SU-DHL-6 (cell line): ENCODE results near the gene MGAM2.
"Not testable (repeated sequence)": the region's sequence is repeated elsewhere in the genome, so short reads cannot be mapped to it uniquely, and the experiment has no call there.

Experiments used
- H2AFZ ChIP-seq: fragments of 200-600 bp; sonication (generic); 2 replicates; pipeline ENCODE4 v1.6.1; 2014; ENCODE audit warnings: low read depth, mild to moderate bottlenecking, moderate library complexity, mixed read lengths, antibody characterized with exemption, low read length; ENCODE audit not compliant: severe bottlenecking
- H3F3A ChIP-seq: fragments of 200-600 bp; shearing (Covaris generic); 2 replicates; pipeline ENCODE4 v1.6.0; 2016; ENCODE audit warnings: antibody characterized with exemption, mild to moderate bottlenecking; ENCODE audit not compliant: insufficient read depth
- H3K27ac ChIP-seq: fragments of 200-600 bp; sonication (generic); 2 replicates; pipeline ENCODE4 v1.5.1; 2016; ENCODE audit warnings: low read depth, mild to moderate bottlenecking, low read length, moderate library complexity, mixed read lengths
- H3K27me3 ChIP-seq: fragments of 200-600 bp; sonication (generic), shearing (Covaris generic); 2 replicates; pipeline ENCODE4 v1.6.0; 2014; ENCODE audit warnings: mild to moderate bottlenecking, low read length
- H3K36me3 ChIP-seq: fragments of 200-600 bp; sonication (generic); 2 replicates; pipeline ENCODE4 v1.6.1; 2014; ENCODE audit warnings: mild to moderate bottlenecking, low read length, mixed read lengths
- H3K4me2 ChIP-seq: fragments of 300-600, 200-600 bp; shearing (Covaris generic), sonication (generic); 2 replicates; pipeline ENCODE4 v1.6.0; 2014; ENCODE audit warnings: low read length, low read depth, mild to moderate bottlenecking; ENCODE audit not compliant: poor library complexity, severe bottlenecking
- H3K4me3 ChIP-seq: fragments of 200-600 bp; sonication (generic); 2 replicates; pipeline ENCODE4 v1.5.1; 2014; ENCODE audit warnings: antibody characterized with exemption, low read length, mild to moderate bottlenecking, mixed read lengths; ENCODE audit not compliant: insufficient read depth, poor library complexity, severe bottlenecking
- H3K79me2 ChIP-seq: fragments of 200-600 bp; sonication (generic); 2 replicates; pipeline ENCODE4 v1.6.1; 2014; ENCODE audit warnings: mild to moderate bottlenecking, low read length, moderate library complexity; ENCODE audit not compliant: insufficient read depth
- H3K9ac ChIP-seq: fragments of 200-600 bp; sonication (generic); 2 replicates; pipeline ENCODE4 v1.7.0; 2014; ENCODE audit warnings: mild to moderate bottlenecking, low read length
- H3K9me2 ChIP-seq: fragments of 200-600 bp; sonication (generic); replicated peaks from 2 replicates; pipeline ENCODE4 v1.6.1; 2014; ENCODE audit warnings: low read length; ENCODE audit not compliant: insufficient read depth
- H3K9me3 ChIP-seq: fragments of 200-600 bp; sonication (generic); 2 replicates; pipeline ENCODE4 v1.6.1; 2014; ENCODE audit warnings: low read length, mixed read lengths; ENCODE audit not compliant: insufficient read depth
- H4K20me1 ChIP-seq: fragments of 200-600 bp; sonication (generic); 2 replicates; pipeline ENCODE4 v1.6.1; 2014; ENCODE audit warnings: low read depth, mild to moderate bottlenecking, antibody characterized with exemption, low read length, moderate library complexity, mixed read lengths
- EZH2phosphoT487 ChIP-seq: fragments of 200-600 bp; sonication (generic), shearing (Covaris generic); conservative IDR thresholded peaks from 2 replicates; pipeline ENCODE4 v1.6.1; 2018; ENCODE audit warnings: mild to moderate bottlenecking, antibody characterized with exemption, low read length, moderate library complexity, mixed read lengths
- TF ChIP-seq, protein P1 (sequence below): fragments of 200-600 bp; sonication (generic); IDR thresholded peaks from one replicate; pipeline ENCODE4 v1.5.1; 2017; ENCODE audit warnings: antibody characterized with exemption, mild to moderate bottlenecking, low read length, moderate library complexity; ENCODE audit not compliant: insufficient read depth, poor library complexity, severe bottlenecking

MGAM2 gene

DNA sequence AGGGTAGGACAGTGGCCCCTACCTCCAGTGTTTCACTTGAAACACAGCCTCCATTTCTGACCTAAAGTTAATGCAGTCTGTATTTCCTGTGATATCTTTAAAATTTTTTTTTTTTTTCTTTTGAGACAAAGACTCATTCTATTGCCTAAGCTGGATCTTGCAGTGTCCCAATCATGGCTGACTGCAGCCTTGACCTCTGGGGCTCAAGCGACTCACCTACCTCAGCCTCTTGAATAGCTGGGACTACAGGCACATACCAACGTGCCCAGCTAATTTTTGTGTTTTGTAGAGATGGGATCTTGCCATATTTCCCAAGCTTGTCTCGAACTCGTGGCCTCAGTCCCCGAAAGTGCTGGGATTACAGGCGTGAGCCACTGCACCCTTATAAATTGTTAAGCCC lies 16.7 kb upstream of the MGAM2 start:
- H2AFZ ChIP-seq, result no peak overlapping the region
- H3K27ac ChIP-seq, result no peak overlapping the region
- no peak overlapping the region for H3K4me2 ChIP-seq
- TF ChIP-seq, protein P1, sequence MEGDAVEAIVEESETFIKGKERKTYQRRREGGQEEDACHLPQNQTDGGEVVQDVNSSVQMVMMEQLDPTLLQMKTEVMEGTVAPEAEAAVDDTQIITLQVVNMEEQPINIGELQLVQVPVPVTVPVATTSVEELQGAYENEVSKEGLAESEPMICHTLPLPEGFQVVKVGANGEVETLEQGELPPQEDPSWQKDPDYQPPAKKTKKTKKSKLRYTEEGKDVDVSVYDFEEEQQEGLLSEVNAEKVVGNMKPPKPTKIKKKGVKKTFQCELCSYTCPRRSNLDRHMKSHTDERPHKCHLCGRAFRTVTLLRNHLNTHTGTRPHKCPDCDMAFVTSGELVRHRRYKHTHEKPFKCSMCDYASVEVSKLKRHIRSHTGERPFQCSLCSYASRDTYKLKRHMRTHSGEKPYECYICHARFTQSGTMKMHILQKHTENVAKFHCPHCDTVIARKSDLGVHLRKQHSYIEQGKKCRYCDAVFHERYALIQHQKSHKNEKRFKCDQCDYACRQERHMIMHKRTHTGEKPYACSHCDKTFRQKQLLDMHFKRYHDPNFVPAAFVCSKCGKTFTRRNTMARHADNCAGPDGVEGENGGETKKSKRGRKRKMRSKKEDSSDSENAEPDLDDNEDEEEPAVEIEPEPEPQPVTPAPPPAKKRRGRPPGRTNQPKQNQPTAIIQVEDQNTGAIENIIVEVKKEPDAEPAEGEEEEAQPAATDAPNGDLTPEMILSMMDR, result no peak
- no peak for TF ChIP-seq EZH2phosphoT487
- no peaks in the 10 kb centered on the region for H3K9me2 ChIP-seq
- no peaks in the 10 kb centered on the region for H3F3A ChIP-seq
- H3K36me3 ChIP-seq, result no peaks in the 10 kb centered on the region
- no peaks in the 10 kb centered on the region for H3K79me2 ChIP-seq
- no peak overlapping the region for H3K4me3 ChIP-seq
- no peaks in the 10 kb centered on the region for H3K27me3 ChIP-seq
- H3K9me3 ChIP-seq, result no peaks in the 10 kb centered on the region
- no peaks in the 10 kb centered on the region for H4K20me1 ChIP-seq
- H3K9ac ChIP-seq, result no peak overlapping the region

DNA sequence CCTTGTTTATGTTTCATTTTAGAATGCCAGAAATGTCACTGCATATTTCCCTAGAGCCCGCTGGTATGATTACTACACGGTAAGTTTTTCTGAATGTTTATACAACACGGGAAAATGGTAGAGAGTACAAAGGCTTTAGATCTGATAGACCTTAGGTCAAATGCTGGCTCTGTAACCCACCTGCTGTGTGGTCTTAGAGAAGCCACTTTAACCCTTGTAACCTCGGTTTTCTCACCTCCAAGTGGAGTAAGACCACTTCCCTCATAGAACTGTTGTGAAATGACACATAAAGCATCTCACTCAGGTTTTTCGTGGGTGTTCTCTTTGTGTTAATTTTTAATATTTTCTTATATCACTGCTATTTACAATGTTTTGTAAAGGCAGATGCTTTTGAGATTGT lies 13.9 kb upstream of the MGAM2 start:
- TF ChIP-seq EZH2phosphoT487, result no peak
- TF ChIP-seq, protein P1, result no peak
- Histone ChIP-seq H3K9me2 (no peaks in the 10 kb centered on the region), H3K36me3 (no peaks in the 10 kb centered on the region), H3K9me3 (no peaks in the 10 kb centered on the region), H4K20me1 (no peaks in the 10 kb centered on the region), H3K4me3 (no peak overlapping the region), H2AFZ (no peak overlapping the region), H3K27ac (no peak overlapping the region), H3K27me3 (no peaks in the 10 kb centered on the region), H3K9ac (no peak overlapping the region), H3K4me2 (no peak overlapping the region), H3K79me2 (no peaks in the 10 kb centered on the region), H3F3A (no peaks in the 10 kb centered on the region)

DNA sequence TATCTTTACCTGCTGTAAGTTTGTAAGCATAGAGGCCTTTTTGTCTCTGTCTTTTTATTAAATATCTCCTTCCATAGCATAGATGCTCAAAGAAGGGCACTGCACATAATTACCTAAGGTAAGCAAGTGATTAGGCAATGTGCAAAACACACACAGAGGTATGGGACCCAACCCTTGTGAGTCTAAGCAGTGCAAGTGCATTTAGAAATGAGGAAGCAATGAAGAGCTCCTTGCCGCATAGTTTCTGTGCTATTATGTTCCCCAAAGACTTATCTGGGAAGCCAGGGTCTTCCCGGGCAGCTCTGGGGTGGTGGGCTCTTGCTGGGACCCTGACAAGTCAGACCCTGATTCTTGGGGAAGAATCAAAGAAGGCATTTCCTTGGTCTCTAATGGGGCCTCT lies 13.5 kb upstream of the MGAM2 start:
- Histone ChIP-seq H3K27ac (no peak overlapping the region), H2AFZ (no peak overlapping the region), H3K36me3 (no peaks in the 10 kb centered on the region), H3F3A (no peaks in the 10 kb centered on the region), H3K9ac (no peak overlapping the region), H3K4me3 (no peak overlapping the region), H4K20me1 (no peaks in the 10 kb centered on the region), H3K4me2 (no peak overlapping the region), H3K9me3 (no peaks in the 10 kb centered on the region), H3K9me2 (no peaks in the 10 kb centered on the region), H3K27me3 (no peaks in the 10 kb centered on the region), H3K79me2 (no peaks in the 10 kb centered on the region)
- TF ChIP-seq EZH2phosphoT487, result no peak

DNA sequence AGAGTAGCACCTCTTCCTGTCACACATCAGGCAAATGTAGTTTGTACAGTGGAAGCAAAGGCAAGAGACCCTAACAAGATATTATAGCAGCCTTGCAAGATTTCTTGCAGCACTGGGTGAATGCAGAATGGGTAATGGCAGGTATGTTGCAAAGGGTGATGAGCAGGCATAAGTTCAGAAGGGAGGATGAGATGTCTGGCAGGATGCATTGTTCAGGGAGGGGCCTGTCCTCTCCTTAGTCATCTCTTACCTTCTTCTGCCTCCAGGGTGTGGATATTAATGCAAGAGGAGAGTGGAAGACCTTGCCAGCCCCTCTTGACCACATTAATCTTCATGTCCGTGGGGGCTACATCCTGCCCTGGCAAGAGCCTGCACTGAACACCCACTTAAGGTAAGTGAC lies 12.2 kb upstream of the MGAM2 start:
- not testable (repeated sequence) for H3K27ac ChIP-seq, H3K9ac ChIP-seq, H4K20me1 ChIP-seq, H3K9me2 ChIP-seq, H3K79me2 ChIP-seq, H3K36me3 ChIP-seq, H3F3A ChIP-seq, H3K4me3 ChIP-seq, H3K9me3 ChIP-seq, H3K27me3 ChIP-seq, H3K4me2 ChIP-seq, H2AFZ ChIP-seq
